B cell (primary cell): ENCODE results near the gene B4GALT7.
"Not testable (repeated sequence)": the region's sequence is repeated elsewhere in the genome, so short reads cannot be mapped to it uniquely, and the experiment has no call there.

Experiments
- EZH2 ChIP-seq: IDR thresholded peaks from 2 replicates; pipeline ENCODE4 v1.6.1; 2012; ENCODE audit warnings: borderline replicate concordance, low read depth, mild to moderate bottlenecking, moderate library complexity, low read length; ENCODE audit not compliant: insufficient read depth, poor library complexity, severe bottlenecking
- TF ChIP-seq, protein P1 (sequence below): fragments of 200-600 bp; IDR thresholded peaks from one replicate; pipeline ENCODE4 v1.8.0; 2022; ENCODE audit warnings: antibody characterized with exemption, mild to moderate bottlenecking

DNA sequence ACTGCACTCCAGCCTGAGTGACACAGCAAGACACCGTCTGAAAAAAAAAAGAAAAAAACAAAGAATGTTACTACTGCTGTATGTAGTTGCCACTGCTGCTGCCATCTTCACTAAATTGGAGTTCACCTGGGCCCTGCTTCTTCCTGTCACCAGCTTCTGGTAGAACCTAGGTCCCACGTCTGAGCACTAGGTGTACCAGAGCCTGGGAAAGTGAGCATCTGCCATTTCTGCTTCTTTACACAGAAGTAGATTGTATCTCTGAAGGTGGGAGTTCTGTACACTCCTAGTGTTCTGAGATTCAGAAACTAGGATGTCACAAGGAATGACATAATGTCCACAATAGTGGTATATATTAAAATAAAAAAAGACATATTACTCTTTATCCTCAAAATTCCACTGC, 51.3 kb downstream of the B4GALT7 start:
- TF ChIP-seq, protein P1, sequence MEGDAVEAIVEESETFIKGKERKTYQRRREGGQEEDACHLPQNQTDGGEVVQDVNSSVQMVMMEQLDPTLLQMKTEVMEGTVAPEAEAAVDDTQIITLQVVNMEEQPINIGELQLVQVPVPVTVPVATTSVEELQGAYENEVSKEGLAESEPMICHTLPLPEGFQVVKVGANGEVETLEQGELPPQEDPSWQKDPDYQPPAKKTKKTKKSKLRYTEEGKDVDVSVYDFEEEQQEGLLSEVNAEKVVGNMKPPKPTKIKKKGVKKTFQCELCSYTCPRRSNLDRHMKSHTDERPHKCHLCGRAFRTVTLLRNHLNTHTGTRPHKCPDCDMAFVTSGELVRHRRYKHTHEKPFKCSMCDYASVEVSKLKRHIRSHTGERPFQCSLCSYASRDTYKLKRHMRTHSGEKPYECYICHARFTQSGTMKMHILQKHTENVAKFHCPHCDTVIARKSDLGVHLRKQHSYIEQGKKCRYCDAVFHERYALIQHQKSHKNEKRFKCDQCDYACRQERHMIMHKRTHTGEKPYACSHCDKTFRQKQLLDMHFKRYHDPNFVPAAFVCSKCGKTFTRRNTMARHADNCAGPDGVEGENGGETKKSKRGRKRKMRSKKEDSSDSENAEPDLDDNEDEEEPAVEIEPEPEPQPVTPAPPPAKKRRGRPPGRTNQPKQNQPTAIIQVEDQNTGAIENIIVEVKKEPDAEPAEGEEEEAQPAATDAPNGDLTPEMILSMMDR: not testable (repeated sequence)
- TF ChIP-seq EZH2: not testable (repeated sequence)
